Gastroesophageal sphincter (tissue), 3 donors: ENCODE results near the gene DUSP5.

Source experiments
- CTCF ChIP-seq, 4 experiments: fragments of 200-600 bp in 2 of 4; fragments of 450-650 bp in 2 of 4; sonication (generic) in 1 of 4; IDR thresholded peaks; one replicate each; pipeline ENCODE4 v1.5.1; 2017 to 2019; ENCODE audit warnings: antibody characterized with exemption in 4 of 4, mild to moderate bottlenecking in 2 of 4, moderate library complexity in 2 of 4
- EP300 ChIP-seq: sonication (generic); formaldehyde crosslinking; IDR thresholded peaks from one replicate; pipeline ENCODE4 v1.6.1; 2017; ENCODE audit warnings: antibody characterized with exemption, mild to moderate bottlenecking
- POLR2A ChIP-seq, 2 donors: fragments of 450-650 bp; IDR thresholded peaks; one replicate each; pipeline ENCODE4 v1.6.1; 2017; ENCODE audit warnings: antibody characterized with exemption in 2 of 2, mild to moderate bottlenecking in 2 of 2, moderate library complexity in 1 of 2
- POLR2AphosphoS5 ChIP-seq: sonication (generic); formaldehyde crosslinking; IDR thresholded peaks from one replicate; pipeline ENCODE4 v1.6.1; 2017; ENCODE audit warnings: antibody characterized with exemption

GRCh38 chr10:110471566-110472139 lies 26.1 kb upstream of the DUSP5 start:
- TF ChIP-seq CTCF (IDR thresholded peaks at IDR 0.05) (no peak), EP300 (no peak), POLR2A (IDR thresholded peaks at IDR 0.05) (no peak), POLR2AphosphoS5 (no peak)
